Mucosa of descending colon (tissue), 3 donors: Measurements from ENCODE around the gene SSX2IP. TPM values are rescaled to one million over a fixed set of nuclear protein-coding genes. Genes with fewer than 3 reads are reported as not detected.
"Not testable (repeated sequence)": the region's sequence is repeated elsewhere in the genome, so short reads cannot be mapped to it uniquely, and the experiment has no call there.

ENCODE experiments used
- ATAC-seq: fragments of 200-7000 bp; cut with Tn5 transposase; one replicate; pipeline ENCODE4 v1.9.1; 2020; ENCODE audit warnings: mild to moderate bottlenecking, moderate library complexity
- DNase-seq, 3 donors: peaks; one replicate each; pipeline ENCODE4 v3.0.0-alpha.2; 2020
- H3K36me3 ChIP-seq: fragments of 200-600 bp; one replicate; pipeline ENCODE4 v1.8.0; 2021; ENCODE audit warnings: low read depth, mild to moderate bottlenecking
- H3K4me1 ChIP-seq: fragments of 200-600 bp; one replicate; pipeline ENCODE4 v1.8.0; 2021; ENCODE audit warnings: low read depth, mild to moderate bottlenecking
- H3K4me3 ChIP-seq: fragments of 200-600 bp; one replicate; pipeline ENCODE4 v1.8.0; 2021; ENCODE audit warnings: mild to moderate bottlenecking
- H3K9me3 ChIP-seq: fragments of 200-600 bp; one replicate; pipeline ENCODE4 v1.8.0; 2021; ENCODE audit warnings: mild to moderate bottlenecking
- intact Hi-C, 2 donors: fragments of 100-400 bp; cut with DNase I in 1 of 2; cut with micrococcal nuclease in 1 of 2; formaldehyde crosslinking; loops; one replicate each; pipeline versions ENCODE4 v1.11.0 to v1.11.1; 2022; cut with DNase I, micrococcal nuclease
- total RNA-seq, 3 donors: library from RNA; stranded (reverse); fragmentation: NEBNext Ultra II Directional in 2 of 3; extraction: Animal tissue kit (Norgen Biotek cat#: 25700) in 2 of 3; gene quantifications; one replicate each; pipeline versions ENCODE4 v1.2.1 to v1.2.4, GENCODE V29; 2021 to 2023
- TF ChIP-seq, protein P1 (sequence below): fragments of 200-600 bp; IDR thresholded peaks from one replicate; pipeline ENCODE4 v1.8.0; 2022; ENCODE audit warnings: antibody characterized with exemption, mild to moderate bottlenecking
- donor health status: DM: no; HTN: no; CAD: no; lungs with moderate emphysema.
- donor health status: DM: no; HTN: no; CAD: no.
- donor health status: DM: no; HTN: yes; CAD: no.

Gene SSX2IP
- total RNA-seq, 3 donors from 2014 or later = 6.2 to 36.7 (median 14.4) TPM

- TF ChIP-seq, protein P1, sequence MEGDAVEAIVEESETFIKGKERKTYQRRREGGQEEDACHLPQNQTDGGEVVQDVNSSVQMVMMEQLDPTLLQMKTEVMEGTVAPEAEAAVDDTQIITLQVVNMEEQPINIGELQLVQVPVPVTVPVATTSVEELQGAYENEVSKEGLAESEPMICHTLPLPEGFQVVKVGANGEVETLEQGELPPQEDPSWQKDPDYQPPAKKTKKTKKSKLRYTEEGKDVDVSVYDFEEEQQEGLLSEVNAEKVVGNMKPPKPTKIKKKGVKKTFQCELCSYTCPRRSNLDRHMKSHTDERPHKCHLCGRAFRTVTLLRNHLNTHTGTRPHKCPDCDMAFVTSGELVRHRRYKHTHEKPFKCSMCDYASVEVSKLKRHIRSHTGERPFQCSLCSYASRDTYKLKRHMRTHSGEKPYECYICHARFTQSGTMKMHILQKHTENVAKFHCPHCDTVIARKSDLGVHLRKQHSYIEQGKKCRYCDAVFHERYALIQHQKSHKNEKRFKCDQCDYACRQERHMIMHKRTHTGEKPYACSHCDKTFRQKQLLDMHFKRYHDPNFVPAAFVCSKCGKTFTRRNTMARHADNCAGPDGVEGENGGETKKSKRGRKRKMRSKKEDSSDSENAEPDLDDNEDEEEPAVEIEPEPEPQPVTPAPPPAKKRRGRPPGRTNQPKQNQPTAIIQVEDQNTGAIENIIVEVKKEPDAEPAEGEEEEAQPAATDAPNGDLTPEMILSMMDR = no peak
- no peak for DNase-seq
Measured at GRCh38 chr1:84735483-84735882, 45.2 kb upstream of the SSX2IP start.

DNA sequence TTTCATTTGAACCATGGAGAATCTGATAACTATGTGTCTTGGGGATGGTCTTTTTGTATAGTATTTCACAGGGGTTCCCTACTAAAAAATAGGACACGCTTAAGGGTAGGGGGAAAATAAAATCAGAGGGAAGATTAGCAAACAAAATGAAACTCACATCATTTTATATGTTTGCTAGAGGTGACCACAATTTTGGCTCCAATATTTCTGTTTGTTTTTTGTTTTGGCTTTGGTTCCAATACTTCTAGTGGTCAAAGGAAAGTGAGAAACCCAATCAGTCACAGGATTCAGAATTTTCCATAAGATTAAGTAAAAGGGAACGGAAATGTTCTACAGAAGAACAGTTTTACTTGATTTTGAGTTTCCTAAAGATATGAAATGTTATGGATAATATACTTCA, 42.3 kb upstream of the SSX2IP start:
- intact Hi-C loops = no loop called here
- Histone ChIP-seq H3K4me1 (no peaks in the 10 kb centered on the region), H3K4me3 (no peak overlapping the region), H3K36me3 (no peaks in the 10 kb centered on the region), H3K9me3 (no peaks in the 10 kb centered on the region)
- TF ChIP-seq, protein P1 = no peak
- DNase-seq (no peak), ATAC-seq (no peak)

More at GRCh38 chr1:84735483-84735882, 45.2 kb upstream of the SSX2IP start:
- no peak for ATAC-seq
- Histone ChIP-seq H3K36me3 (no peaks in the 10 kb centered on the region), H3K4me3 (no peak overlapping the region), H3K9me3 (no peaks in the 10 kb centered on the region), H3K4me1 (no peaks in the 10 kb centered on the region)
- intact Hi-C loops = no loop called here

DNA sequence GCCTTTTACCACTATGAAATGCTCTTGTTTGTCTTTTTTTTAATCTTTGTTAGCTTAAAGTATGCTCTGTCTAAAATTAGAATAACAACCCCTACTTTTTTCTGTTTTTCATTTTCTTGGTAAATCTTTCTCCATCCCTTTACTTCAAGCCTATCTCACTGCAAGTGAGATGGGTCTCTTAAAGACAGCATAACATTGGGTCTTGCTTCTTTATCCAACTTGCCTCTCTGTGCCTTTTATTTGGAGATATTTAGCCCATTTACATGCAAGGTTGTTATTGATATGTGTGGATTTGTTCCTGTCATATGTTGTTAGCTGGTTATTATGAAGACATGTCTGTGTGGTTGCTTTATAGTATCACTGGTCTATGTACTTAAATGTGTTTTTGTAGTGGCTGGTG, 41.3 kb upstream of the SSX2IP start:
- TF ChIP-seq, protein P1 = no peak

DNA sequence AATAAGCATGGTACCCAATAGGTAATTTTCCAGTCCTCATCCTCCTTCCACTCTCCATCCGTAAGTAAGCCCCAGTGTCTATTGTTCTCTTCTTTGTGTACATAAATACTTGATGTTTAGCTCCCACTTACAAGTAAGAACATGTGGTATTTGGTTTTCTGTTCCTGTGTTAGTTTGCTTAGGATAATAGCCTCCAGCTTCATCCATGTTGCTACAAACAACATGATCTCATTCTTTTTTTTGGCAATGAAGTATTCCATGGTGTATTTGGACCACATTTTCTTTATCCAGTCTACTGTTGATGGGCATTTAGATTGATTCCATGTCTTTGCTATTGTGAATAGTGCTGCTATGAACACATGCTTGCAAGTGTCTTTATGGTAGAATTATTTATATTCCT, 37.5 kb upstream of the SSX2IP start:
- intact Hi-C loops, DNase-seq, H3K4me1 ChIP-seq, H3K36me3 ChIP-seq, H3K4me3 ChIP-seq, ATAC-seq, H3K9me3 ChIP-seq: not testable (repeated sequence)

More for the DNA sequence above, 41.3 kb upstream of the SSX2IP start:
- no peak overlapping the region for H3K4me3 ChIP-seq
- no peaks in the 10 kb centered on the region for H3K9me3 ChIP-seq
- DNase-seq = no peak
- intact Hi-C loops = no loop called here
- no peak for ATAC-seq
- no peaks in the 10 kb centered on the region for H3K4me1 ChIP-seq
- H3K36me3 ChIP-seq = no peaks in the 10 kb centered on the region

GRCh38 chr1:84726593-84727499, 36.6 kb upstream of the SSX2IP start:
- Histone ChIP-seq H3K9me3 (no peaks in the 10 kb centered on the region), H3K36me3 (no peaks in the 10 kb centered on the region), H3K4me3 (no peak overlapping the region), H3K4me1 (no peaks in the 10 kb centered on the region)
- ATAC-seq (no peak), DNase-seq (no peak)
- TF ChIP-seq, protein P1 = no peak
- intact Hi-C loops = no loop called here

GRCh38 chr1:84724128-84724860, 34.0 kb upstream of the SSX2IP start:
- TF ChIP-seq, protein P1 = no peak
- intact Hi-C loops = no loop called here
- no peaks in the 10 kb centered on the region for H3K9me3 ChIP-seq
- DNase-seq (peak in 2 of 3 donors; percentile 10 to 29), ATAC-seq (no peak)
- no peaks in the 10 kb centered on the region for H3K4me1 ChIP-seq
- no peaks in the 10 kb centered on the region for H3K36me3 ChIP-seq
- no peak overlapping the region for H3K4me3 ChIP-seq
